PC-9 (cell line): ENCODE data around the gene SETX. TPM values are rescaled to one million over a fixed set of nuclear protein-coding genes. Genes with fewer than 3 reads are reported as not detected.

Experiments used
- BruUV-seq: library from RNA; stranded (reverse); fragments of 400-500 nt; replicated peaks from 2 replicates; lab custom pipeline; 2021; lab: Mats Ljungman, UMichigan
- CTCF ChIA-PET: fragments of 300-600 bp; sonication (Branson Sonifier 250); formaldehyde crosslinking; loops from one replicate; lab custom pipeline; 2022; ENCODE audit warnings: antibody characterized with exemption; lab: Charles Lee
- POLR2A ChIA-PET: fragments of 300-600 bp; sonication (Branson Sonifier 250); formaldehyde crosslinking; loops from one replicate; lab custom pipeline; 2022; ENCODE audit warnings: antibody characterized with exemption; ENCODE audit not compliant: unreplicated experiment; lab: Charles Lee
- DNase-seq, 2 experiments: peaks; one replicate each; pipeline versions ENCODE4 v3.0.0 to v3.0.0-alpha.2; 2015 to 2022; ENCODE audit warnings: mixed read lengths in 1 of 2
- H2AFZ ChIP-seq: fragments of 200-600 bp; sonication (generic); 2 replicates; pipeline ENCODE4 v1.8.1; 2017; ENCODE audit warnings: antibody characterized with exemption
- H3F3A ChIP-seq: fragments of 200-600 bp; sonication (generic); 2 replicates; pipeline ENCODE4 v1.8.1; 2017; ENCODE audit warnings: antibody characterized with exemption, mild to moderate bottlenecking, low read depth; ENCODE audit not compliant: insufficient read depth
- H3K27ac ChIP-seq: fragments of 200-600 bp; sonication (generic); 2 replicates; pipeline ENCODE4 v1.6.1; 2016; ENCODE audit warnings: mixed run types
- H3K27me3 ChIP-seq: fragments of 200-600 bp; sonication (generic); 2 replicates; pipeline ENCODE4 v1.6.1; 2016; ENCODE audit warnings: low read depth, mixed run types; ENCODE audit not compliant: insufficient read depth
- H3K36me3 ChIP-seq: fragments of 200-600 bp; sonication (generic); 2 replicates; pipeline ENCODE4 v1.6.1; 2016; ENCODE audit warnings: low read depth, mixed run types
- H3K4me1 ChIP-seq: fragments of 200-600 bp; sonication (generic); replicated peaks from 2 replicates; pipeline ENCODE4 v1.6.1; 2016; ENCODE audit warnings: mixed run types; ENCODE audit not compliant: insufficient read depth
- H3K4me2 ChIP-seq: fragments of 200-600 bp; sonication (generic); 2 replicates; pipeline ENCODE4 v1.6.1; 2017; ENCODE audit warnings: mixed run types
- H3K4me3 ChIP-seq: fragments of 200-600 bp; sonication (generic); 2 replicates; pipeline ENCODE4 v1.6.1; 2016; ENCODE audit warnings: mixed run types
- H3K79me2 ChIP-seq: fragments of 200-600 bp; sonication (generic); 2 replicates; pipeline ENCODE4 v1.6.1; 2017; ENCODE audit warnings: low read depth, mixed run types
- H3K9me2 ChIP-seq: fragments of 200-600 bp; sonication (generic); 2 replicates; pipeline ENCODE4 v1.8.1; 2017; ENCODE audit warnings: mild to moderate bottlenecking; ENCODE audit not compliant: insufficient read depth
- H3K9me3 ChIP-seq: fragments of 200-600 bp; sonication (generic); 2 replicates; pipeline ENCODE4 v1.8.1; 2016; ENCODE audit warnings: low read depth; ENCODE audit not compliant: insufficient read depth
- H4K20me1 ChIP-seq: fragments of 200-600 bp; sonication (generic); 2 replicates; pipeline ENCODE4 v1.8.1; 2017; ENCODE audit not compliant: insufficient read depth
- CTCF ChIP-seq: fragments of 200-600 bp; sonication (generic); conservative IDR thresholded peaks from 2 replicates; pipeline ENCODE4 v1.6.1; 2017; ENCODE audit warnings: mixed run types, antibody characterized with exemption, mild to moderate bottlenecking, moderate library complexity
- EZH2 ChIP-seq: fragments of 200-600 bp; sonication (generic); IDR thresholded peaks from 2 replicates; pipeline ENCODE4 v1.8.0; 2017; ENCODE audit warnings: antibody characterized with exemption, low read depth
- intact Hi-C: fragments of 100-400 bp; cut with micrococcal nuclease; formaldehyde crosslinking; loops from one replicate; pipeline ENCODE4 v1.10.0; 2022; ENCODE audit not compliant: unreplicated experiment
- total RNA-seq: library from RNA; stranded (reverse); gene quantifications from 2 replicates; pipeline ENCODE4 v1.2.3, GENCODE V29; 2021

SETX gene
- total RNA-seq, 1 experiment from 2014 or later = 23.5 TPM

DNA sequence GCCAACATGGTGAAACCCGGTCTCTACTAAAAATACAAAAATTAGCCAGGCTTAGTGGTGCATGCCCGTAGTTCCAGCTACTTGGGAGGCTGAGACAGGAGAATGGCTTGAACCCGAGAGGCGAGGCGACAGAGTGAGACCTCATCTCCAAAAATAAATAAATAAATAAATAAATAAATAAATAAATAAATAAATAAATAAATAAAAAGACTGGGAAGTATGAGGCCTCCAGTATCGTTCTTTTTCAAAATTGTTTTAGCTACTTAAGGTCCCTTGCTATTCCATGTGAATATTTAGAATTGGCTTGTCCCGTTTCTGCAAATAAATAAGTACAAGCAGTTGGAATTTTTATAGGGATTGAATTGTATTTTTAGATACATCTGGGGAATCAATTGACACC lies 3.0 kb upstream of the SETX start:
- no TSS peak for BruUV-seq

DNA sequence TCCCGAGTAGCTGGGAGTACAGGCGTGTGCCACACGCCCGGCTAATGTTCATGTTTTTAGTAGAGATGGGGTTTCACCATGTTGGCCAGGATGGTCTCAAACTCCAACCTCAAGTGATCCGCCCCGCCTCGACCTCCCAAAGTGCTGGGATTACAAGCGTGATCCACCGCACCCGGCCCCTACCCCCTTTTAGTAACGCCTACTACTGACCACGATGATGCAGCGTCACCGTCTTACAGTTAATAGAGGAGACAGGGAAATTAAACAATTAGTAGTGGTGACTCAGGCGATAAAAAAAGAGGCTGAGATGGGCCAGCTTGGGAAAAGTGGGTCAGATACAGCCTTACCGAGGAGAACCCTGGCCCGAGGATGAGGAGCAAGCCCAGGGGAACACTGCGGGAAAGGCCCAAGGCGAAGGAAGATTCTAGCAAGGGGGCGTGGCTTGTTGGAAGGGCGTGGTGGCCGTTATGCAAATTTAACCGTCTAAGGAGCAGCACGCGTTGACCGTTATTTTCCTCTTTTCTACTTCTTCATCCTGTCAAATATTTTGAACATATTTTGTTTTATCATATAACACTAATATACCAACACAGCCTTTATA lies 1.6 kb upstream of the SETX start:
- Histone ChIP-seq H3K4me1 (peaks cover 9% of the 10 kb centered on the region), H3K36me3 (peaks cover 17% of the 10 kb centered on the region; the same call in 1 of the 2 replicates), H4K20me1 (no peaks in the 10 kb centered on the region; the same call in 1 of the 2 replicates), H3F3A (peaks cover 10% of the 10 kb centered on the region; the same call in 1 of the 2 replicates), H3K9me2 (no peaks in the 10 kb centered on the region), H3K27ac (no peak overlapping the region), H3K79me2 (peaks cover 20% of the 10 kb centered on the region), H3K4me2 (no peak overlapping the region), H2AFZ (no peak overlapping the region), H3K27me3 (no peaks in the 10 kb centered on the region), H3K9me3 (no peaks in the 10 kb centered on the region), H3K4me3 (no peak overlapping the region)
- TF ChIP-seq CTCF (no peak), EZH2 (no peak)
- POLR2A ChIA-PET = no interaction called here
- no peak for DNase-seq
- intact Hi-C loops = no loop called here
- no TSS peak for BruUV-seq
- CTCF ChIA-PET = no interaction called here

More for the DNA sequence above, 3.0 kb upstream of the SETX start:
- no peak overlapping the region for H3K4me3 ChIP-seq
- no peak overlapping the region for H3K4me2 ChIP-seq
- H2AFZ ChIP-seq = no peak overlapping the region
- H4K20me1 ChIP-seq = no peaks in the 10 kb centered on the region; the same call in 1 of the 2 replicates
- no peaks in the 10 kb centered on the region for H3K9me2 ChIP-seq
- peaks cover 9% of the 10 kb centered on the region for H3K4me1 ChIP-seq
- no peak for DNase-seq
- no peaks in the 10 kb centered on the region for H3K9me3 ChIP-seq
- no peak overlapping the region for H3K27ac ChIP-seq
- H3K36me3 ChIP-seq = peaks cover 5% of the 10 kb centered on the region; the same call in 1 of the 2 replicates
- no peaks in the 10 kb centered on the region for H3F3A ChIP-seq
- H3K79me2 ChIP-seq = peaks cover 19% of the 10 kb centered on the region
- ChIA-PET CTCF (no interaction called here), POLR2A (no interaction called here)
- intact Hi-C loops = no loop called here
- TF ChIP-seq EZH2 (no peak), CTCF (no peak)
- H3K27me3 ChIP-seq = no peaks in the 10 kb centered on the region

GRCh38 chr9:132351404-132352045 lies 3.3 kb downstream of the SETX start:
- ChIA-PET POLR2A (no interaction called here), CTCF (interaction anchor here (0.7 kb wide), 1 partner anchor 67 kb away, joined by 3 read pairs; no protein-coding TSS in a partner anchor)
- no peak overlapping the region for H3K27ac ChIP-seq
- no peak overlapping the region for H2AFZ ChIP-seq
- no peaks in the 10 kb centered on the region for H3K9me3 ChIP-seq
- peaks cover 9% of the 10 kb centered on the region for H3K4me1 ChIP-seq
- no peaks in the 10 kb centered on the region; the same call in 1 of the 2 replicates for H4K20me1 ChIP-seq
- intact Hi-C loops = no loop called here
- no peak for DNase-seq
- H3K79me2 ChIP-seq = peaks cover 20% of the 10 kb centered on the region
- BruUV-seq = no TSS peak
- H3K36me3 ChIP-seq = peaks cover 34% of the 10 kb centered on the region
- no peaks in the 10 kb centered on the region for H3K9me2 ChIP-seq
- TF ChIP-seq CTCF = no peak
- TF ChIP-seq EZH2 = no peak
- no peak overlapping the region for H3K4me2 ChIP-seq
- H3K27me3 ChIP-seq = no peaks in the 10 kb centered on the region
- peaks cover 10% of the 10 kb centered on the region; the same call in 1 of the 2 replicates for H3F3A ChIP-seq
- no peak overlapping the region for H3K4me3 ChIP-seq
